Mammary epithelial cell (primary cell): Measurements from ENCODE around the gene PLXDC1.

Source experiments
- EZH2 ChIP-seq: IDR thresholded peaks from 2 replicates; pipeline ENCODE4 v1.6.1; 2012; ENCODE audit warnings: low read length, inconsistent platforms, borderline replicate concordance
- TF ChIP-seq, protein P1 (sequence below), 2 donors: IDR thresholded peaks in 1 of 2; conservative IDR thresholded peaks in 1 of 2; 2 replicates each; pipeline ENCODE4 v1.5.1; 2011 to 2012; ENCODE audit warnings: inconsistent platforms in 2 of 2, low read length in 2 of 2, mild to moderate bottlenecking in 2 of 2, control low read depth in 1 of 2, low read depth in 1 of 2; ENCODE audit not compliant: insufficient read depth in 1 of 2; ENCODE audit errors: extremely low read depth in 1 of 2

DNA sequence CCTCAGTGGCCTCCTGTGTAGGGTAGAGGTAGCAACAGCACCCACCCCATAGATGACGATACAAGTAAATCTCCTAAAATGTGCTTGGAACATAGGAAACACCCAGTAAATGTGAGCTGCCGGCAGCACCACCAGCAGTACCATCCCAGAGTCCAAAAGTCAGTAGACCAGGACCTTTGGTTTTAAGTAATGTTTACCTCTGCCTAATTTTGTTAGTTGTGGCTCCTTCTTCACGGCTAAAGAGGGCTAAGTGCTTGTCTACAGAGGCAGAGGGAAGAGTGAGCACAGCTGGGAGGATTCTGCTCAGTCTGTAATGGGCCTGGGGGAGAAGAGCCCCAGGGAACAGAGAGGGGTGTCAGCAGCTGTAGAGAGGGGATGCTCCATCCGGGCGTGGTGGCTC is 92.9 kb downstream of the PLXDC1 start:
- no peak for TF ChIP-seq EZH2
- TF ChIP-seq, protein P1, sequence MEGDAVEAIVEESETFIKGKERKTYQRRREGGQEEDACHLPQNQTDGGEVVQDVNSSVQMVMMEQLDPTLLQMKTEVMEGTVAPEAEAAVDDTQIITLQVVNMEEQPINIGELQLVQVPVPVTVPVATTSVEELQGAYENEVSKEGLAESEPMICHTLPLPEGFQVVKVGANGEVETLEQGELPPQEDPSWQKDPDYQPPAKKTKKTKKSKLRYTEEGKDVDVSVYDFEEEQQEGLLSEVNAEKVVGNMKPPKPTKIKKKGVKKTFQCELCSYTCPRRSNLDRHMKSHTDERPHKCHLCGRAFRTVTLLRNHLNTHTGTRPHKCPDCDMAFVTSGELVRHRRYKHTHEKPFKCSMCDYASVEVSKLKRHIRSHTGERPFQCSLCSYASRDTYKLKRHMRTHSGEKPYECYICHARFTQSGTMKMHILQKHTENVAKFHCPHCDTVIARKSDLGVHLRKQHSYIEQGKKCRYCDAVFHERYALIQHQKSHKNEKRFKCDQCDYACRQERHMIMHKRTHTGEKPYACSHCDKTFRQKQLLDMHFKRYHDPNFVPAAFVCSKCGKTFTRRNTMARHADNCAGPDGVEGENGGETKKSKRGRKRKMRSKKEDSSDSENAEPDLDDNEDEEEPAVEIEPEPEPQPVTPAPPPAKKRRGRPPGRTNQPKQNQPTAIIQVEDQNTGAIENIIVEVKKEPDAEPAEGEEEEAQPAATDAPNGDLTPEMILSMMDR (conservative IDR thresholded peaks at IDR 0.05 in 1 of 2, IDR thresholded peaks at IDR 0.05 in 1 of 2; ENCODE audit: extremely low read depth in 1 of 2, insufficient read depth in 1 of 2, low read depth in 1 of 2, low read length in 2 of 2) = no peak
